Loucy (cell line): ENCODE data around the gene PLEKHA7.

ENCODE experiments used
- EZH2phosphoT487 ChIP-seq: fragments of 200-600 bp; IDR thresholded peaks from 2 replicates; pipeline ENCODE4 v1.6.1; 2018; ENCODE audit warnings: antibody characterized with exemption, mild to moderate bottlenecking, moderate library complexity, borderline replicate concordance
- TF ChIP-seq, protein P1 (sequence below): fragments of 200-600 bp; sonication (generic); conservative IDR thresholded peaks from 2 replicates; pipeline ENCODE4 v1.5.1; 2014; ENCODE audit warnings: mild to moderate bottlenecking, antibody characterized with exemption, low read length

DNA sequence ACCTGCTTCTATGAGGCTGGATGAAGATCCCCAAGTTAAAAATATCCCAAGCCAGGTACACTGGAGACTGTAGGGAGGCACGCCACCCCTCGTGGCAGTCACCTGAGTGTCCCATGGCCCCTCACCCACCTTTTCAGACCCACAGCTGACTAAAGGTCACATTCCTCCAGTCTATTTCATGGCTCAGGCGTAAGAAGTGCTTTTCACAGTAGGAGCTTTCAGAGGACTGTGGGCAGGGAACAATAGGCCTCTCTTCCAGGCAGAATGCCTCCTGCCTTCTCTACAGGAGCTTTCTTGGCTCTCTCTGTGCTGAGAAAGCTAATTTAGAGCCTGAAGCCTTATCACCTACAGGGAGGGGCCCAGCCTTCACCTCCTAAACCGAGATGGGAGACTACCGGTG, 201.9 kb downstream of the PLEKHA7 start:
- TF ChIP-seq, protein P1, sequence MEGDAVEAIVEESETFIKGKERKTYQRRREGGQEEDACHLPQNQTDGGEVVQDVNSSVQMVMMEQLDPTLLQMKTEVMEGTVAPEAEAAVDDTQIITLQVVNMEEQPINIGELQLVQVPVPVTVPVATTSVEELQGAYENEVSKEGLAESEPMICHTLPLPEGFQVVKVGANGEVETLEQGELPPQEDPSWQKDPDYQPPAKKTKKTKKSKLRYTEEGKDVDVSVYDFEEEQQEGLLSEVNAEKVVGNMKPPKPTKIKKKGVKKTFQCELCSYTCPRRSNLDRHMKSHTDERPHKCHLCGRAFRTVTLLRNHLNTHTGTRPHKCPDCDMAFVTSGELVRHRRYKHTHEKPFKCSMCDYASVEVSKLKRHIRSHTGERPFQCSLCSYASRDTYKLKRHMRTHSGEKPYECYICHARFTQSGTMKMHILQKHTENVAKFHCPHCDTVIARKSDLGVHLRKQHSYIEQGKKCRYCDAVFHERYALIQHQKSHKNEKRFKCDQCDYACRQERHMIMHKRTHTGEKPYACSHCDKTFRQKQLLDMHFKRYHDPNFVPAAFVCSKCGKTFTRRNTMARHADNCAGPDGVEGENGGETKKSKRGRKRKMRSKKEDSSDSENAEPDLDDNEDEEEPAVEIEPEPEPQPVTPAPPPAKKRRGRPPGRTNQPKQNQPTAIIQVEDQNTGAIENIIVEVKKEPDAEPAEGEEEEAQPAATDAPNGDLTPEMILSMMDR: no peak
- TF ChIP-seq EZH2phosphoT487: no peak
